Peyer's patch (tissue), 4 donors: ENCODE results near the gene NAV1.

ENCODE experiments used
- CTCF ChIP-seq, 6 experiments: fragments of 450-650 bp in 4 of 6; fragments of 200-600 bp in 2 of 6; sonication (generic) in 1 of 6; IDR thresholded peaks; one replicate each; pipeline ENCODE4 v1.5.1; 2017 to 2019; ENCODE audit warnings: antibody characterized with exemption in 6 of 6, mild to moderate bottlenecking in 3 of 6, moderate library complexity in 1 of 6
- POLR2A ChIP-seq, 2 donors: fragments of 450-650 bp; IDR thresholded peaks; one replicate each; pipeline ENCODE4 v1.5.1; 2017; ENCODE audit warnings: antibody characterized with exemption in 2 of 2, mild to moderate bottlenecking in 2 of 2, moderate library complexity in 2 of 2

DNA sequence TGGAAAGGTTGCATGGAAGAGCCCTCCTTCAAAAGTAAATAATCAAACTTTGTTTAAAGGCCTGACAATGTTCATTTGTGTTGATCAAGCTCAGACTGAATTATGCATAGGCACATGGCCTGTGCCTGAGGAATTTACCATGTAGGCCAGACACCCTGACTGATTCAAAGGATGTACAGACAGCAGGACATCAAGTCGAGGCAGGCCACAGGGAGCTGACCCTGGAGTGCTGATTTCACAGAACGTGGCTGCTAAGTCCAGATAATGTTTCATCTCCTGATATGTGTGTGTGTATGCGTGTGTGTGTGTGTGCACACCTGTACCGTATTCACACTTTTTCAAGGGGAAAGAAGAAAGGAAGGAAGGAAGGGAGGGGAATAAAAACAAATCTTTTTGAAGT is 34.1 kb downstream of the NAV1 start:
- TF ChIP-seq CTCF (IDR thresholded peaks at IDR 0.05) (no peak), POLR2A (IDR thresholded peaks at IDR 0.05) (no peak)
